B cell (primary cell): ENCODE measurements around the gene PRH1. TPM values are rescaled to one million over a fixed set of nuclear protein-coding genes. Genes with fewer than 3 reads are reported as not detected.

Source experiments
- ATAC-seq: fragments of 200-7000 bp; cut with Tn5 transposase; one replicate; pipeline ENCODE4 v1.10.0; 2021; ENCODE audit warnings: low read depth, mild to moderate bottlenecking, moderate number of reproducible peaks, moderate library complexity
- CTCF ChIA-PET: fragments of 350-600 bp; sonication (Branson Sonifier 250); formaldehyde crosslinking; loops from one replicate; lab custom pipeline; 2021; ENCODE audit warnings: antibody characterized with exemption, inconsistent platforms; lab: Charles Lee
- POLR2A ChIA-PET: fragments of 350-600 bp; sonication (Branson Sonifier 250); formaldehyde crosslinking; loops from one replicate; lab custom pipeline; 2021; ENCODE audit warnings: antibody characterized with exemption; lab: Charles Lee
- DNase-seq: peaks from one replicate; pipeline ENCODE4 v3.0.0; 2013
- H2AFZ ChIP-seq: 2 replicates; pipeline ENCODE4 v1.6.1; 2012; ENCODE audit warnings: mild to moderate bottlenecking, low read depth, low read length; ENCODE audit not compliant: insufficient read depth, poor library complexity, severe bottlenecking
- H3K27ac ChIP-seq, 2 donors: 1 replicate in 1 of 2; 2 replicates in 1 of 2; pipeline ENCODE4 v1.5.1; 2012 to 2013; ENCODE audit warnings: low read length in 2 of 2, mild to moderate bottlenecking in 2 of 2, moderate library complexity in 1 of 2
- H3K27me3 ChIP-seq, 4 experiments: fragments of 200-600 bp in 1 of 4; sonication (generic) in 1 of 4; replicated peaks in 1 of 4; 1 replicate in 2 of 4; 2 replicates in 2 of 4; pipeline versions ENCODE4 v1.6.1 to v1.7.0; 2013 to 2016; ENCODE audit warnings: low read length in 3 of 4, mild to moderate bottlenecking in 2 of 4, mixed read lengths in 1 of 4, moderate library complexity in 1 of 4; ENCODE audit not compliant: insufficient read depth in 4 of 4, control insufficient read depth in 3 of 4; ENCODE audit errors: control extremely low read depth in 1 of 4
- H3K36me3 ChIP-seq, 2 experiments: replicated peaks in 1 of 2; 1 replicate in 1 of 2; 2 replicates in 1 of 2; pipeline versions ENCODE4 v1.6.1 to v1.7.1; 2013; ENCODE audit warnings: low read length in 1 of 2; ENCODE audit not compliant: insufficient read depth in 2 of 2, control insufficient read depth in 1 of 2; ENCODE audit errors: control extremely low read depth in 1 of 2, extremely low read depth in 1 of 2
- H3K4me1 ChIP-seq, 2 donors: fragments of 200-600 bp in 1 of 2; sonication (generic) in 1 of 2; 1 replicate in 1 of 2; 2 replicates in 1 of 2; pipeline versions ENCODE4 v1.5.1 to v1.6.1; 2013 to 2017; ENCODE audit warnings: low read length in 2 of 2; ENCODE audit not compliant: control insufficient read depth in 2 of 2, insufficient read depth in 2 of 2
- H3K4me2 ChIP-seq: replicated peaks from 2 replicates; pipeline ENCODE3; 2012; ENCODE audit warnings: mild to moderate bottlenecking, low read depth, low read length; ENCODE audit not compliant: poor library complexity, severe bottlenecking
- H3K4me3 ChIP-seq, 5 experiments: fragments of 200-600 bp in 1 of 5; sonication (generic) in 1 of 5; 1 replicate in 3 of 5; 2 replicates in 2 of 5; pipeline versions ENCODE4 v1.5.1 to v1.7.0; 2011 to 2016; ENCODE audit warnings: low read length in 4 of 5, mild to moderate bottlenecking in 4 of 5, low read depth in 2 of 5, control low read depth in 1 of 5, moderate library complexity in 1 of 5; ENCODE audit not compliant: insufficient read depth in 1 of 5; ENCODE audit errors: control extremely low read depth in 1 of 5, extremely low read depth in 1 of 5
- H3K79me2 ChIP-seq: fragments of 200-600 bp; sonication (generic); one replicate; pipeline ENCODE4 v1.6.0; 2016; ENCODE audit warnings: low read length; ENCODE audit not compliant: control insufficient read depth, insufficient read depth
- H3K9ac ChIP-seq: fragments of 200-600 bp; sonication (generic); 2 replicates; pipeline ENCODE4 v1.6.1; 2017; ENCODE audit warnings: mild to moderate bottlenecking, low read length, moderate library complexity
- H3K9me3 ChIP-seq, 3 donors: one replicate each; pipeline versions ENCODE4 v1.6.1 to v1.7.1; 2013; ENCODE audit warnings: low read length in 2 of 3; ENCODE audit not compliant: control insufficient read depth in 2 of 3, insufficient read depth in 1 of 3; ENCODE audit errors: control extremely low read depth in 1 of 3
- H4K20me1 ChIP-seq: 2 replicates; pipeline ENCODE4 v1.6.0; 2012; ENCODE audit warnings: mild to moderate bottlenecking, low read length; ENCODE audit not compliant: insufficient read depth, control insufficient read depth, poor library complexity, severe bottlenecking
- H3K27ac Mint-ChIP-seq: one replicate; pipeline ENCODE4 v1.8.0; 2021; ENCODE audit warnings: mixed read lengths
- H3K27me3 Mint-ChIP-seq: one replicate; pipeline ENCODE4 v1.8.0; 2021; ENCODE audit warnings: mixed read lengths
- H3K4me1 Mint-ChIP-seq: one replicate; pipeline ENCODE4 v1.8.0; 2021; ENCODE audit warnings: mixed read lengths
- H3K4me3 Mint-ChIP-seq: one replicate; pipeline ENCODE4 v1.8.0; 2021; ENCODE audit warnings: mixed read lengths
- H3K9me3 Mint-ChIP-seq: one replicate; pipeline ENCODE4 v1.8.0; 2022; ENCODE audit warnings: mixed read lengths; ENCODE audit not compliant: insufficient read depth
- EZH2 ChIP-seq: IDR thresholded peaks from 2 replicates; pipeline ENCODE4 v1.6.1; 2012; ENCODE audit warnings: borderline replicate concordance, low read depth, mild to moderate bottlenecking, moderate library complexity, low read length; ENCODE audit not compliant: insufficient read depth, poor library complexity, severe bottlenecking
- WGBS: methylation state at CpG from one replicate; pipeline ENCODE4 v1.1.5; 2013; ENCODE audit warnings: missing lambda C conversion rate; ENCODE audit not compliant: insufficient coverage; 5-methylcytosine and 5-hydroxymethylcytosine counted together
- intact Hi-C: fragments of 100-400 bp; cut with micrococcal nuclease; formaldehyde crosslinking; loops from one replicate; pipeline ENCODE4 v1.10.0; 2022
- polyA plus RNA-seq: library from polyadenylated mRNA; depleted of rRNA; stranded (reverse); fragments of >200 nt; gene quantifications from 2 replicates; pipeline ENCODE4 v1.2.3, GENCODE V29; 2012
- small RNA-seq: library from RNA; depleted of rRNA; stranded (forward); fragments of <200 nt; gene quantifications from one replicate; pipeline ENCODE3, GENCODE V24; 2012; ENCODE audit warnings: low replicate concordance, low read depth; ENCODE audit not compliant: insufficient read length
- total RNA-seq, 2 donors: library from RNA; stranded (reverse); fragments of 120-200 nt in 1 of 2; gene quantifications; 1 replicate in 1 of 2; 2 replicates in 1 of 2; pipeline versions ENCODE4 v1.2.3 to v1.2.4, GENCODE V29; 2013 to 2022
- TF ChIP-seq, protein P1 (sequence below): fragments of 200-600 bp; IDR thresholded peaks from one replicate; pipeline ENCODE4 v1.8.0; 2022; ENCODE audit warnings: antibody characterized with exemption, mild to moderate bottlenecking

Gene PRH1
- total and polyA plus RNA-seq, 2 donors (not counting 1 experiment from before 2014, with no cell fraction given) = 5.9 to 39.7 TPM

DNA sequence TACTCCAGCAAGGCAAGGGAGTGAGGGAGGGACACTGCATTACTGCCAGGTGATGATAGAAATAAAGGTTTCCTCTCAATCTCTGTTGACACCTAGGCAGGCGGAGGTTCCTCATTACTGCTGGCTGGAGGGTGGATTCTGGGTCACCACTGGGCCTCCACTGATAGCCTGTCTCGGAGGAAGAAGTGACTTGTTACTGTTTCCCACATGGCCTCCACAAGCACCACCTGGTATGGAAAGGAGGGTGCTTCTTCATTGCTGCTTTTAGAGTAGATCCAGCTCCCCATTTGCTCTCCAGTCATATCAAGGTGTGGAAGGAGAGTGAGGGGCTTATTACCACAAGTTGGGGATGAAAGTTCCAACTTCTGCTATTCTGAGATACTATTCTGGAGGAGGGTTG lies 41.2 kb downstream of the PRH1 start:
- Histone ChIP-seq H3K27me3 (no peaks in the 10 kb centered on the region), H3K4me1 (no peaks in the 10 kb centered on the region), H3K9ac (no peak overlapping the region), H3K4me2 (no peak overlapping the region), H2AFZ (no peak overlapping the region), H3K36me3 (peaks cover 0 to 4% of the 10 kb centered on the region in 2 experiments), H4K20me1 (no peaks in the 10 kb centered on the region), H3K4me3 (no peak overlapping the region), H3K27ac (no peak overlapping the region), H3K79me2 (no peaks in the 10 kb centered on the region), H3K9me3 (no peaks in the 10 kb centered on the region)
- intact Hi-C loops = no loop called here
- Mint-ChIP-seq H3K4me1 (no peaks in the 10 kb centered on the region), H3K9me3 (no peaks in the 10 kb centered on the region), H3K27me3 (no peaks in the 10 kb centered on the region), H3K4me3 (no peak overlapping the region), H3K27ac (no peak overlapping the region)
- DNase-seq (no peak), ATAC-seq (no peak)
- ChIA-PET CTCF (no interaction called here), POLR2A (no interaction called here)
- 100% methylated on average over 1 of the region's 2 CpGs for WGBS
- no peak for TF ChIP-seq EZH2
- TF ChIP-seq, protein P1, sequence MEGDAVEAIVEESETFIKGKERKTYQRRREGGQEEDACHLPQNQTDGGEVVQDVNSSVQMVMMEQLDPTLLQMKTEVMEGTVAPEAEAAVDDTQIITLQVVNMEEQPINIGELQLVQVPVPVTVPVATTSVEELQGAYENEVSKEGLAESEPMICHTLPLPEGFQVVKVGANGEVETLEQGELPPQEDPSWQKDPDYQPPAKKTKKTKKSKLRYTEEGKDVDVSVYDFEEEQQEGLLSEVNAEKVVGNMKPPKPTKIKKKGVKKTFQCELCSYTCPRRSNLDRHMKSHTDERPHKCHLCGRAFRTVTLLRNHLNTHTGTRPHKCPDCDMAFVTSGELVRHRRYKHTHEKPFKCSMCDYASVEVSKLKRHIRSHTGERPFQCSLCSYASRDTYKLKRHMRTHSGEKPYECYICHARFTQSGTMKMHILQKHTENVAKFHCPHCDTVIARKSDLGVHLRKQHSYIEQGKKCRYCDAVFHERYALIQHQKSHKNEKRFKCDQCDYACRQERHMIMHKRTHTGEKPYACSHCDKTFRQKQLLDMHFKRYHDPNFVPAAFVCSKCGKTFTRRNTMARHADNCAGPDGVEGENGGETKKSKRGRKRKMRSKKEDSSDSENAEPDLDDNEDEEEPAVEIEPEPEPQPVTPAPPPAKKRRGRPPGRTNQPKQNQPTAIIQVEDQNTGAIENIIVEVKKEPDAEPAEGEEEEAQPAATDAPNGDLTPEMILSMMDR = no peak

DNA sequence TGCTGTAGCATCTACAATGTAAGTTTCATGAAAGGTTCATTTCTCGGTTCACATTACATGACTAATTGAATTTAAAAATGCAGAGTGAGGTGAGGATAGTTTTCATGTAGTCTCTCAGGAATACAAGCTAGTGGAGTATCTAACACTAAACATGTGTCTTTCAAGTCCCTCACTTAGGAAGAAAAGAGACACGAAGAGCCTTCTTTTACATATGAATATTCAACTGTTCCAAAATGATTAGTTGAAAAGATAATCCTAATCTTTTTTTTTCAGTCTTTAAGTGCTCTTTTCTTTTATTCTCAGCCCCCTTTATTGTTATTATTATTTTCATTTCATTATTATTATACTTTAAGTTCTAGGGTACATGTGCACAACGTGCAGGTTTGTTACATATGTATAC lies 45.6 kb downstream of the PRH1 start:
- Histone ChIP-seq H3K36me3 (no peaks in the 10 kb centered on the region), H3K79me2 (no peaks in the 10 kb centered on the region), H3K27ac (no peak overlapping the region), H3K4me2 (no peak overlapping the region), H3K27me3 (no peaks in the 10 kb centered on the region), H3K4me1 (no peaks in the 10 kb centered on the region), H3K4me3 (no peak overlapping the region), H4K20me1 (no peaks in the 10 kb centered on the region), H3K9me3 (peaks cover 0 to 1% (median 0%) of the 10 kb centered on the region in 3 donors), H2AFZ (no peak overlapping the region), H3K9ac (no peak overlapping the region)
- DNase-seq = no peak
- Mint-ChIP-seq H3K9me3 (peaks cover 2% of the 10 kb centered on the region), H3K27me3 (no peaks in the 10 kb centered on the region), H3K4me1 (no peaks in the 10 kb centered on the region), H3K27ac (no peak overlapping the region), H3K4me3 (no peak overlapping the region)
- intact Hi-C loops = no loop called here
- ChIA-PET CTCF (no interaction called here), POLR2A (no interaction called here)
- no CpG with 5 or more reads among the region's 3 CpGs for WGBS
- TF ChIP-seq, protein P1 = no peak
- no peak for TF ChIP-seq EZH2
- no peak for ATAC-seq

Small RNA genes within 50 kb of the gene (small RNA-seq; reads per million reads assigned to genes)
- not detected for gene PRR4

Other genes with a start within 250 kb of the PRH1 start
- not detected in 2 replicates for gene STYK1, start 210.2 kb downstream of the PRH1 start, total RNA-seq
- gene STYK1, start 210.2 kb downstream of the PRH1 start, polyA plus RNA-seq = not detected in 2 replicates
- 60.8 and 62.6 TPM in 2 replicates for gene YBX3, start 160.9 kb downstream of the PRH1 start, total RNA-seq
- 191 and 365 TPM in 2 replicates for gene YBX3, start 160.9 kb downstream of the PRH1 start, polyA plus RNA-seq
- not detected in 2 replicates for gene TAS2R7, start 81.6 kb downstream of the PRH1 start, total RNA-seq
- gene TAS2R7, start 81.6 kb downstream of the PRH1 start, polyA plus RNA-seq = not detected in 2 replicates
- gene TAS2R8, start 77.0 kb downstream of the PRH1 start, total RNA-seq = not detected in 2 replicates
- 0.20 TPM in 1 of 2 replicates, not detected in the other for gene TAS2R8, start 77.0 kb downstream of the PRH1 start, polyA plus RNA-seq
- not detected in 2 replicates for gene TAS2R9, start 74.1 kb downstream of the PRH1 start, total RNA-seq
- not detected in 2 replicates for gene TAS2R9, start 74.1 kb downstream of the PRH1 start, polyA plus RNA-seq
- 0.27 and 1.2 TPM in 2 replicates for gene TAS2R10, start 57.9 kb downstream of the PRH1 start, total RNA-seq
- not detected in 2 replicates for gene TAS2R10, start 57.9 kb downstream of the PRH1 start, polyA plus RNA-seq
- 1.0 and 1.9 TPM in 2 replicates for gene PRR4, start 34.8 kb downstream of the PRH1 start, total RNA-seq
- 1.8 and 4.0 TPM in 2 replicates for gene PRR4, start 34.8 kb downstream of the PRH1 start, polyA plus RNA-seq
- 0.96 and 1.9 TPM in 2 replicates for gene TAS2R13, start 25.3 kb upstream of the PRH1 start, total RNA-seq
- gene TAS2R13, start 25.3 kb upstream of the PRH1 start, polyA plus RNA-seq = 0.06 TPM in 1 of 2 replicates, not detected in the other
- not detected in 2 replicates for gene PRH2, start 45.0 kb upstream of the PRH1 start, total RNA-seq
- gene PRH2, start 45.0 kb upstream of the PRH1 start, polyA plus RNA-seq = 0.89 and 2.6 TPM in 2 replicates
- 1.4 and 3.4 TPM in 2 replicates for gene TAS2R14, start 55.0 kb upstream of the PRH1 start, total RNA-seq
- 2.8 and 4.3 TPM in 2 replicates for gene TAS2R14, start 55.0 kb upstream of the PRH1 start, polyA plus RNA-seq
- gene TAS2R50, start 102.7 kb upstream of the PRH1 start, total RNA-seq = 1.9 and 2.0 TPM in 2 replicates
- gene TAS2R50, start 102.7 kb upstream of the PRH1 start, polyA plus RNA-seq = 0.28 and 0.46 TPM in 2 replicates
- gene TAS2R20, start 114.0 kb upstream of the PRH1 start, total RNA-seq = 3.4 and 4.0 TPM in 2 replicates
- 1.0 and 1.7 TPM in 2 replicates for gene TAS2R20, start 114.0 kb upstream of the PRH1 start, polyA plus RNA-seq
- gene TAS2R19, start 138.4 kb upstream of the PRH1 start, total RNA-seq = 3.6 and 5.7 TPM in 2 replicates
- 0.34 and 0.42 TPM in 2 replicates for gene TAS2R19, start 138.4 kb upstream of the PRH1 start, polyA plus RNA-seq
- gene TAS2R31, start 147.2 kb upstream of the PRH1 start, total RNA-seq = 5.0 and 5.7 TPM in 2 replicates
- 0.63 and 0.86 TPM in 2 replicates for gene TAS2R31, start 147.2 kb upstream of the PRH1 start, polyA plus RNA-seq
- gene TAS2R46, start 178.0 kb upstream of the PRH1 start, total RNA-seq = 2.1 and 2.6 TPM in 2 replicates
- 0.13 and 0.32 TPM in 2 replicates for gene TAS2R46, start 178.0 kb upstream of the PRH1 start, polyA plus RNA-seq
- gene TAS2R43, start 208.1 kb upstream of the PRH1 start, total RNA-seq = 4.8 and 5.0 TPM in 2 replicates
- gene TAS2R43, start 208.1 kb upstream of the PRH1 start, polyA plus RNA-seq = 0.17 TPM in 1 of 2 replicates, not detected in the other